Measurements from ENCODE around the gene DISC1.
"Not testable (repeated sequence)": the region's sequence is repeated elsewhere in the genome, so short reads cannot be mapped to it uniquely, and the experiment has no call there.

DISC1 gene

GRCh38 chr1:231735411-231735810, 108.8 kb downstream of the DISC1 start:
- no peak for DNase-seq

- no peak for DNase-seq
These were observed 109.4 kb downstream of the DISC1 start for GRCh38 chr1:231735941-231736340.

GRCh38 chr1:231736464-231736863, 109.9 kb downstream of the DISC1 start:
- DNase-seq = no peak

- no peak for DNase-seq
These were observed 112.0 kb downstream of the DISC1 start for GRCh38 chr1:231738554-231738953.

GRCh38 chr1:231743966-231744365, 117.4 kb downstream of the DISC1 start:
- DNase-seq = no peak

- DNase-seq = no peak
These were observed 122.3 kb downstream of the DISC1 start for GRCh38 chr1:231748760-231749415.

GRCh38 chr1:231750296-231750695, 123.7 kb downstream of the DISC1 start:
- no peak for DNase-seq

- peak; percentile 28 to 62 (median 60) for DNase-seq
These were observed 124.3 kb downstream of the DISC1 start for GRCh38 chr1:231750818-231751362.

GRCh38 chr1:231751415-231751814, 124.8 kb downstream of the DISC1 start:
- DNase-seq = peak; percentile 42 to 73 (median 56)

- DNase-seq = no peak
These were observed 126.7 kb downstream of the DISC1 start for GRCh38 chr1:231753313-231753712.

- peak in 1 of 3 donors; percentile 67 for DNase-seq
These were observed 130.5 kb downstream of the DISC1 start for GRCh38 chr1:231757101-231757404.

GRCh38 chr1:231757759-231758158, 131.2 kb downstream of the DISC1 start:
- no peak for DNase-seq

GRCh38 chr1:231761252-231761651, 134.7 kb downstream of the DISC1 start:
- no peak for DNase-seq

GRCh38 chr1:231761747-231762541, 135.4 kb downstream of the DISC1 start:
- DNase-seq = no peak

- DNase-seq = peak in 1 of 3 donors; percentile 13
These were observed 136.9 kb downstream of the DISC1 start for GRCh38 chr1:231763456-231763855.

- not testable (repeated sequence) for DNase-seq
These were observed 139.2 kb downstream of the DISC1 start for GRCh38 chr1:231765825-231766224.

- no peak for DNase-seq
These were observed 140.9 kb downstream of the DISC1 start for GRCh38 chr1:231767471-231767870.

- no peak for DNase-seq
These were observed 141.8 kb downstream of the DISC1 start for GRCh38 chr1:231768416-231768815.

GRCh38 chr1:231770506-231771175, 144.1 kb downstream of the DISC1 start:
- DNase-seq = no peak

- peak; percentile 16 to 52 (median 41) for DNase-seq
These were observed 148.2 kb downstream of the DISC1 start for GRCh38 chr1:231774719-231775335.

- peak in 2 of 3 donors; percentile 18 to 25 for DNase-seq
These were observed 149.6 kb downstream of the DISC1 start for GRCh38 chr1:231776010-231776756.

GRCh38 chr1:231776757-231777062, 150.1 kb downstream of the DISC1 start:
- DNase-seq = peak in 1 of 3 donors; percentile 50
